Skin of body (tissue), 2 donors: Measurements from ENCODE around the gene DLEC1. TPM values are rescaled to one million over a fixed set of nuclear protein-coding genes. Genes with fewer than 3 reads are reported as not detected.
"Not testable (repeated sequence)": the region's sequence is repeated elsewhere in the genome, so short reads cannot be mapped to it uniquely, and the experiment has no call there.

Experiments
- DNase-seq: peaks from one replicate; lab custom pipeline; 2025; lab: John Stamatoyannopoulos, UW
- total RNA-seq: library from RNA; depleted of rRNA; stranded (reverse); fragments of >200 nt; gene quantifications from one replicate; pipeline ENCODE4 v1.2.3, GENCODE V29; 2014

DLEC1 gene
- total RNA-seq, 1 donor from 2014 or later, result 0.49 TPM

DNA sequence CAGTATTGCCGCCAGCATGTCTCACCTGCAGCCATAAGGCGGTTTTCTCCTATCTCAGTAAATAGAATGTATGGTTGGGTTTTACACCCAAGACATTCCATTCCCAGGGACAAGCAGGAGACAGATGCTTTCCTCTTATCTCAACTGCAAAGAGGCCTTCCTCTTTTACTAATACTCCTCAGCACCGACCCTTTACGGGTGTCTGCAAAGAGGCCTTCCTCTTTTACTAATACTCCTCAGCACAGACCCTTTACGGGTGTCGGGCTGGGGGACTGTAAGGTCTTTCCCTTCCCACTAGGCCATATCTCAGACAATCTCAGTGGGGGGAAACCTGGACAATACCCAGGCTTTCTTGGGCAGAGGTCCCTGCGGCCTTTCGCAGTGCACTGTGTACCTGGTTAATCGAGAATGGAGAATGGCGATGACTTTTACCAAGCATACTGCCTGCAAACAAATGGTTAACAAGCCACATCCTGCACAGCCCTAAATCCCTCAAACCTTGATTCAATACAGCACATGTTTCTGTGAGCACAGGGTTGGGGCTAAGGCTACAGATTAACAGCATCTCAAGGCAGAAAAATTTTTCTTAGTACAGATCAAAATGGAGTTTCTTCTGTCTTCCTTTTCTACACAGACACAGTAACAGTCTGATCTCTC, 96.7 kb downstream of the DLEC1 start:
- not testable (repeated sequence) for DNase-seq

DNA sequence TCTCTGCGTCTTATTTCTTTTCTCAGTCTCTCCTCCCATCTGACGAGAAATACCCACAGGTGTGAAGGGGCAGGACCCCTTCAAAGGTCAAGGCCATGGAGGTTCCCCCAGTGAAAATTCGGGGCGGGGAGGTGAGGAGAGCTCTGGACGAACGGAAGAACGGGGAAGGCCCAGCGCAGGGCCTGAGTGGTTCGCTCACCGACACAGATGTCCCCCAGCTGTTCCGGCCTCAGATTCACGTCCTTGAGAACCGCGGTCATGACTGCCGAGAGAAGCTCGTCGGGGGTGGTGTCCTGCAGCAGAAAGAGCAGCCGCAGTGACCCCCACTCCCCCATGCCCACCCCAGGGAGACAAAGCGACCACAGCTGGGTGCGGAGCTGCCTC, 97.4 kb downstream of the DLEC1 start:
- no peak for DNase-seq

DNA sequence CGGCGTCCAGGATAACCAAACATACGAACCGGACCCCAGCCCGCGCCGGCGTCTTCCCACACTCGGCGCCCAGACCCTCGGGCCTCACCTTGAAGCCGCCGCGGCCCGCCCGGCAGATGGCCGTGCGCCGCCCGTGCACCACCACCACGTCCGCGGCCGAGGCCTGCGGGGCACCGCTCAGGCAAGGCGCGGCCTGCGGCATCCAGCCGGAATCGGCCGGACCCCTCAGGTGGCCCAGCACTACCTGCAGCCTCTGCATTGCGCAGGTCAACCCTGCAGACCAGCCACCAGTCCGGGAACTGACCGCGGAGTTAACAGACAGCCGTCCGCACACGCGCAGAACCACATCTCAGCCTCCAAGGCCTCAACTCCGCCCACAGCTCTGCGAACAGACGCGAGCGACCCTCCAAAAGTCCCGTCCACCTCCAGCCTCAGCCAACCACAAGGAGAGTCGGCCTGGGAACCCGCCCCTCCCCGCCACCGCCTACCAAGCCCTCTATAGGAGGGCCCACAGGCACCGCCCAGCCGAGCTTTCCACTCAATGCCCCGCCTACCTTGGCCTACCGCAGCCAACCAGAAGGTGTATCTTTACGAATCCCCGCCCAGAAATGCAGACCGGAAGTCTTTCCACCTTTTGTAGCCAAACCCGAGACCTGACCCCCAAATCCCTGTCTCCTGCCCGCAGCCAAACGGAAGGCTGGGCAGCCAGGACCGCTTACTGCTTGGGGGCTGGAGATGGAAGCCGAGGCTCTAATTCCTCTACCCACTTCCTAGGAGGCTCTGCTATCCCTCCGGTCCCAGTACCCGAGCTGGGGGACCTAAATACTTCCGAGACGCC, 98.0 kb downstream of the DLEC1 start, which contains the start of gene ACAA1:
TSS of gene ACAA1 (minus strand) at position 351 of the 838 bp plus-strand sequence. CDS start at position 259, 92 bp downstream.
- peak; percentile 99 for DNase-seq

DNA sequence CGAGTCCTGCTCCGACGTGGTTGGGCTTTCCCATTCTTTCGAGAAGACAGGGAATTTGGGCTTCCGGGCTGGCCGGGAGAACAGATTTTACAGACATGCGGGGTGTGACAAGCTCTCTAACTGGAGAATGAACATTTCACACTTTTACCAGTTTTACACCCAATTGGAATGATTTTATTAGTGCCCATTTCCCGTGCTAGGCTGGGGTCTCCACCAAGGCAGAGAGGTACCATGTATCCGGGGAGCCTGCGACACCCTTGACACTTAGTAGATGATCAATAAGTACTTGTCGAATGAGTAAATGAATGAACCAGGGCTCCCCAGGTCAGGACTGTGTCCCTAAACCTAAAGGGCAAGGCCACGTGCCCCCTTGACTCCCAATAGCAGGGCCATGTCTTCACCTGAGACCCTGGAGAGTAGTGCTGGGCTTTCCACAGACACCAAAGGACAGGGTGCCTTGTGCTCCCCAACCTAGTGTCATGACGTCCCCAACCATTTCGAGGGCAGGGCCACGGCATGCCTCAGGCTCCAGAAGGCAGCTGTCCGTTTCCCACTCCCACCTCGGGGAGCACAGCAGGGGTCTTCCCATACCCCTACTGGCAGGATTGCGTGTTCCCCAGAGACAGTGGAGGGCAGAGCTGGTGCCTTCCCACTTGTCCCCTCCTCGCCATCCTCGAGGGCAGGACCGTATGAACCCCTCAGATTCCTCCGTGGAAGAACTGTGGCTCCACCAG, 98.8 kb downstream of the DLEC1 start:
- peak; percentile 92 for DNase-seq

DNA sequence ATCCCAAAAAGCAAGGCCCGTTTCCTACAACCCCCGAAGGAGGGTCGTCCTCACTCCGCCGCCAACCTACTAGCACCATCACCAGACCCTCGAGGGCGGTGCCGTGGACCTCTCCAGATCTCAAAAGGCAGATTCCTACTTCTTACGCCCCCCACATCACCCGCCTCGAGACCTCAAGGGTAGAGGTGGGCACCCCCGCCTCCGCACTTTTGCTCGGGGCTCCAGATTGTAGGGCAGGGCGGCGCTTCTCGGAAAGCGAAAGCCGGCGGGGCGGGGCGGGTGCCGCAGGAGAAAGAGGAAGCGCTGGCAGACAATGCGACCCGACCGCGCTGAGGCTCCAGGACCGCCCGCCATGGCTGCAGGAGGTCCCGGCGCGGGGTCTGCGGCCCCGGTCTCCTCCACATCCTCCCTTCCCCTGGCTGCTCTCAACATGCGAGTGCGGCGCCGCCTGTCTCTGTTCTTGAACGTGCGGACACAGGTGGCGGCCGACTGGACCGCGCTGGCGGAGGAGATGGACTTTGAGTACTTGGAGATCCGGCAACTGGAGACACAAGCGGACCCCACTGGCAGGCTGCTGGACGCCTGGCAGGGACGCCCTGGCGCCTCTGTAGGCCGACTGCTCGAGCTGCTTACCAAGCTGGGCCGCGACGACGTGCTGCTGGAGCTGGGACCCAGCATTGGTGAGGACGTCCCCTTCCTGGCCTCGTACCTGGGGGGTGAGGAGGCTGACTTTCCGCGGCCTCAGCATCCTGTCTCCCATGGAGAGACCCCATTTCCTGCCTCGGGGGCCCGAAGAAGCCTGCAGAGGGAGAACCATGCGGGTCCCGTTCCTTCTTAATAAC, 99.6 kb downstream of the DLEC1 start, which contains the start of gene MYD88:
TSS of gene MYD88 (plus strand) at position 313 of the 842 bp plus-strand sequence. CDS start at position 353, 40 bp downstream.
- DNase-seq, result peak; percentile 57

DNA sequence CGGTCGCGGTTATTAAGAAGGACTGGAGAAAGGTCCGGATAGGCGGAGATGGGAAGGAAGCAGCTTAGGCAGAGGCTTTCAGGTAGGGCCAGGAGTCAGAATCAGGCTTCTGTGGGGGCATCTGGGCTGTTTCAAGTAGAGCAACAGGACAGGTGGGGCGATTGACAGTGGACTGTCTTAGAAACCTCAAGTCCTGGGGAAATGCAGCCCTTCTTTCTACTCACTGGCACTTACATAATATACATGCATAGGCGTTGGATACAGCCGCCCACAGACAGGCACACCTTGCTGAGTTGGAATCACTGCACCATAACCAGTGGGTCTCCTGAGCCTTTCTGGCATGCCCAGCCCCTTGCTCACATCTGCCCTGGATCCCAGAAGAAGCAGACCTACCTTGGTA, 100.2 kb downstream of the DLEC1 start:
- no peak for DNase-seq

DNA sequence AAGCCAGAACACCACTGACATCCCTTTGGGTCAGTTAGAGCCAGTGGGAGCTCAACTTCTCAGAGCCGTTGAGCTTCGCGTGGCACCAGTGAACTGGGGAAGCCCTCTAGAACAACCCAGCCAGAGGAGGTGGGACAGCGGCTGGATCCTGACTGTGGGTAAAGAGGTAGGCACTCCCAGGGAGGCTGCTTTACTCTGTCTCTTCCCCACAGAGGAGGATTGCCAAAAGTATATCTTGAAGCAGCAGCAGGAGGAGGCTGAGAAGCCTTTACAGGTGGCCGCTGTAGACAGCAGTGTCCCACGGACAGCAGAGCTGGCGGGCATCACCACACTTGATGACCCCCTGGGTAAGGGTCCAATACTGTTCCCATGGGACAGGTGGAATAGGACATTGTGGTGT, 100.6 kb downstream of the DLEC1 start:
- DNase-seq, result no peak

DNA sequence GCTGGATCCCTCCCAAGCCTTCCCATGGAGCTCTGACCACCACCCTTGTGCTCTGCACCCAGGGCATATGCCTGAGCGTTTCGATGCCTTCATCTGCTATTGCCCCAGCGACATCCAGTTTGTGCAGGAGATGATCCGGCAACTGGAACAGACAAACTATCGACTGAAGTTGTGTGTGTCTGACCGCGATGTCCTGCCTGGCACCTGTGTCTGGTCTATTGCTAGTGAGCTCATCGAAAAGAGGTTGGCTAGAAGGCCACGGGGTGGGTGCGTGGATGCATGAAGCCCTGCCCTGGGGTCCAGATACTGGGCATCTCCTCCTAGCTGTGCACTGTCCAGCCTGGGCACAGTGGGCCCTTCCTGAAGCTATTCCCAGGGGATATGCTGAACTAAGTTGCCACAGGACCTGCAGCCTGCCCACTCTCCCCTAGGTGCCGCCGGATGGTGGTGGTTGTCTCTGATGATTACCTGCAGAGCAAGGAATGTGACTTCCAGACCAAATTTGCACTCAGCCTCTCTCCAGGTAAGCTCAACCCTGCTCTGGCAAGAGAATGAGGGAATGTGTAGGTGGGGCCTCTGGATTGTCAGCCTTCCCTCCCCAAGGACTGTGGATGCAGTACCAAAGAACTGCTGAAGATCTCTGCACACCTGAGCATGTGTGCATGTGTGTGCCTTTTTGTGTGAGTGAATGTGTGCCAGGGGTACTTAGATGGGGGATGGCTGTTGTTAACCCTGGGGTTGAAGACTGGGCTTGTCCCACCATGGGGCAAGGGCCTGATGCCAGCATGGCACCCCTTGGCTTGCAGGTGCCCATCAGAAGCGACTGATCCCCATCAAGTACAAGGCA, 101.5 kb downstream of the DLEC1 start:
- DNase-seq, result no peak

DNA sequence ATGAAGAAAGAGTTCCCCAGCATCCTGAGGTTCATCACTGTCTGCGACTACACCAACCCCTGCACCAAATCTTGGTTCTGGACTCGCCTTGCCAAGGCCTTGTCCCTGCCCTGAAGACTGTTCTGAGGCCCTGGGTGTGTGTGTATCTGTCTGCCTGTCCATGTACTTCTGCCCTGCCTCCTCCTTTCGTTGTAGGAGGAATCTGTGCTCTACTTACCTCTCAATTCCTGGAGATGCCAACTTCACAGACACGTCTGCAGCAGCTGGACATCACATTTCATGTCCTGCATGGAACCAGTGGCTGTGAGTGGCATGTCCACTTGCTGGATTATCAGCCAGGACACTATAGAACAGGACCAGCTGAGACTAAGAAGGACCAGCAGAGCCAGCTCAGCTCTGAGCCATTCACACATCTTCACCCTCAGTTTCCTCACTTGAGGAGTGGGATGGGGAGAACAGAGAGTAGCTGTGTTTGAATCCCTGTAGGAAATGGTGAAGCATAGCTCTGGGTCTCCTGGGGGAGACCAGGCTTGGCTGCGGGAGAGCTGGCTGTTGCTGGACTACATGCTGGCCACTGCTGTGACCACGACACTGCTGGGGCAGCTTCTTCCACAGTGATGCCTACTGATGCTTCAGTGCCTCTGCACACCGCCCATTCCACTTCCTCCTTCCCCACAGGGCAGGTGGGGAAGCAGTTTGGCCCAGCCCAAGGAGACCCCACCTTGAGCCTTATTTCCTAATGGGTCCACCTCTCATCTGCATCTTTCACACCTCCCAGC, 102.4 kb downstream of the DLEC1 start:
- DNase-seq, result no peak

DNA sequence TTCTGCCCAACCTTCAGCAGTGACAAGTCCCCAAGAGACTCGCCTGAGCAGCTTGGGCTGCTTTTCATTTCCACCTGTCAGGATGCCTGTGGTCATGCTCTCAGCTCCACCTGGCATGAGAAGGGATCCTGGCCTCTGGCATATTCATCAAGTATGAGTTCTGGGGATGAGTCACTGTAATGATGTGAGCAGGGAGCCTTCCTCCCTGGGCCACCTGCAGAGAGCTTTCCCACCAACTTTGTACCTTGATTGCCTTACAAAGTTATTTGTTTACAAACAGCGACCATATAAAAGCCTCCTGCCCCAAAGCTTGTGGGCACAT, 102.9 kb downstream of the DLEC1 start:
- DNase-seq, result no peak

DNA sequence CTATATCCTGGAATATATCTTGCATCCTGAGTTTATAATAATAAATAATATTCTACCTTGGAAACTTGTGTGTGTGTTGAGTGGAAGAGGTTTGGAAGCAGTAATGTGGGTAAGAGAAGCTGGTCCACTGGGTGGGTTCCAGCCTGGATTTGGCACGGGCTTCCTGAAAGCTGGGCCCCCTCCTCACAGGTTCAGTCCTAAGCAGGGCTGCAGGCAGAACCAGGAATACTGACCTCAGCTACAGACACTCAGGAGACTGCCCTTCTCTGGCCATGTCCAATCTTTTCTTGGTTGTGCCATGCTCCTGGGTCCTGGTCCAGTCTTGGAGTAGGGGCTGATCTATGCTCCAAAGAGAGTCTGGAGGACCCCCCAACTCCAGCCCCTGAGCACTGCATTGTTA, 104.0 kb downstream of the DLEC1 start:
- DNase-seq, result no peak

DNA sequence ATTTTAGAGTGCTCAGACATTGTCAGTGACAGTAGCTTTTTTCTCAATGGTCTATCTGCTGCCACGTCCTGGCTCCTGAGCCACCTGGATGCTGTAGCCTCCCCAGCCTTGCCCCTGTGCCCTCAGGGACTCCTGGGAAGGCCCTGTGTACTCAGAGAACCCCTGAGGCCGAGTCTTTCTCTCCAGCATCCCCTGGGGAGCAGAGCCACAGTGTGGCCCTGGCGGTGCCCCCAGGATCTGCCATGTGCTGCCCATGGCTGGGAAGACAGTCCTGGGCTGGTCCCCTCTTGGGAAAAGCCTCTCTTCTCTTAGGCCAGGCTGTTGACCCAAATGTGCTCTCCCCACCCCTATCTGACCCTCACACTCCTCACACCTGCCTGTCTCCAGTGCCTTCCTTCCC, 104.5 kb downstream of the DLEC1 start:
- no peak for DNase-seq

DNA sequence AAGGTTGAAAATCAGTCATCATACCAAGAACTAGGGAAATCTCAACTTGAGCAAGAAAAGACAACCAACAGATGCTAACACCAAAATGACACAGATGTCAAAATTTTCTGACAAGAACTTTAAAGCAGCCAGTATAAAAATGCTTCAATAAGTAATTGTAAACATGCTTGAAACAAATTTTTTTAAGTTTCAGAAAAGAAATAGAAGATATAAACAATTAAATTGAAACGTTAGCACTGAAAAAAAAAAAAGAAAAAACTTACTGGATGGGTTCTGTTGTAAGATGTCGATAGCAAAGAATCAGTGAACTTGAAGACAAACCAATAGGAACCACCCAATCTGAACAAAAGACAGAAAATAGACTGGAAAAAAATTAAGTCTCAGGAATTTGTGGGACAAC, 107.5 kb downstream of the DLEC1 start:
- DNase-seq, result no peak

DNA sequence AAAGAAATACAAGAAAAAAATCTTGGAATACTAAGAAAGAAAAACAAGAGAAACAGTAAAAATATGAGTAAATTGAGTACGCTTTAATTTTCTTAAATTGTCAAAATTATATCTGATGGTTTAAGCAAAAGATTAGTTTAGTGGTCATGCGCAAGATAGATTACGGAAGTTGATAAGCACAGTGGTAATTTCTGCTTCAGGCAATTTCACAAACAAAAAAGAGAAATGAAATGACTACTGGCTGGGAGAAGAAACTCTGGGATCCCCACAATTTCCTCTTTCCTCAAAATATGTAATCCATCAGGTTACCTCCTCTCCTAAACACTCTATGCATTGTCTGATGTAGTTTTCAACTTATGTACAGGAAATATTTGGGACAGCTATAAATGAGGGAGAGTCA, 108.4 kb downstream of the DLEC1 start:
- DNase-seq, result no peak

DNA sequence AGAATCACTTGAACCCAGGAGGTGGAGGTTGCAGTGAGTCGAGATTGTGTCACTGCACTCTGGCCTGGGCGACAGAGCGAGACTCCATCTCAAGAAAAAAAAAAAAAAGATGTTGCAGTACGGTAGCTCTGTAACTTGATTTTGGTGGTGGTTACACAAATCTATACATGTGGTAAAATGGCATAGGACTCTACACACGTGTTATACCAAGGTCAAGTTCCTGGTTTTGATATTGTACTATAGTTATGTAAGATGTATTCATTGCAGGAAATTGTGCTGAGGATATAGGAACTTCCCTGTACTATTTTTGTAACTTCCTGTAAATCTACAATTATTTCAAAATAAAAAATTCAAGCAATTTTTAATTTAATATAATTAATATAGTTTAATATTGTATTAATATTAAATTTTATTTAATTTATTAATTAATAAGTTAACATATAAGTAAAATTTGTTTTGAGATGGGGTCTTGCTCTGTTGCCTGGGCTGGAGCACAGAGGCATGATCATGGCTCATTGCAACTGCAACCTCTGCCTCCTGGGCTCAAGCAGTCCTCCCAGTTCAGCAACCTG, 109.4 kb downstream of the DLEC1 start:
- DNase-seq, result no peak

DNA sequence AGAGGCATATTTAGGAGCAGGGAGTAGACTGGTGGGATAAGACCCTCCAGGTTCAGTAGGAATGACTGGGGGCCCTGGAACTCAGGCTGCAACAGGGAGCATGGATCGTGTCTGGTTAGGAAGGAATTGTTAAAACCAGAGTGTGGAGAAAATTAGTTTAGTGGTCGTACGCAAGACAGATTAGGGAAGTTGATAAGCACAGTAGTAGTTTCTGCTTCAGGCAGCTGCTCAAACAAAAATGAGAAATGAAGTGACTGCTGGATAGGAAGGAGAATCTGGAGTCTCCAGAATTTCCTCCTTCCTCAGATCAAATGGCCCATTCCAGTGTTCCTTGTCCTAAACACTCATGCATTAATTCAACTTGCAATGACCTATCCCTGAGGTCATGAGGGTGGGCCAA, 110.7 kb downstream of the DLEC1 start:
- DNase-seq, result no peak

DNA sequence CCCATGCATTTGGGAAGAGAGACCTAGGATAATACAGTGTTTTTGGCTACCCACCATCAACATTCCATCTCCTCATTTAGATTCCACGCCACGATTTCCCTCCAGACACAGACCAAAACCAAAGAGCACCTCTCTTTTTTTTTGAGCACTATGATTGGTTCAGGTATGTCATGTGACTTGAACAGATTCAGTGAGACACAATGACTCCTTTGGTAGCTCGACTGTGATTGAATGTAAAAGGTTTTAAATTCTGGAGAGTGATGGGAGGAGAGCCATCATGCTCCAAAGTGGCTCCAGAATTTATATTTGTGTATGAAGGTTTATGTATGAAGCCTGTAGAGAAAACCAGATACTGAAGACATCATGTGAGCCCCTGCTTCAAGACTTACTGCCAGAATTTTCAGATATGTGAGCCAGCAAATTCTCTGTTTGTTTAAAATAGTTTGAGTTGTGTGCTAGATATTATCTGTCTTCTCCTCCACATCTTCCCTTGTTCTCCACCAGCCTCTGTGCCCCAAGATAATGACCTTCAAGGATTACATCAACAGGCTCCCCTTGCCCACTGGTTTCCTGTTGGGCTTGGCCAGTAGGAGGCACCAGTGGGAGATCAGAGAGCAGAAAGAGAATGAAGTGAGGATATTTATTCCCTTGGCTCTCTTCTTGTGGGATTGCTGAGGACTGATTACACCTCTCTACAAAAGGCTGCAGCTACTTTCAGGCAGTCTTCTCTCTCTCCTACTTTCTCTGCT, 111.9 kb downstream of the DLEC1 start:
- no peak for DNase-seq

DNA sequence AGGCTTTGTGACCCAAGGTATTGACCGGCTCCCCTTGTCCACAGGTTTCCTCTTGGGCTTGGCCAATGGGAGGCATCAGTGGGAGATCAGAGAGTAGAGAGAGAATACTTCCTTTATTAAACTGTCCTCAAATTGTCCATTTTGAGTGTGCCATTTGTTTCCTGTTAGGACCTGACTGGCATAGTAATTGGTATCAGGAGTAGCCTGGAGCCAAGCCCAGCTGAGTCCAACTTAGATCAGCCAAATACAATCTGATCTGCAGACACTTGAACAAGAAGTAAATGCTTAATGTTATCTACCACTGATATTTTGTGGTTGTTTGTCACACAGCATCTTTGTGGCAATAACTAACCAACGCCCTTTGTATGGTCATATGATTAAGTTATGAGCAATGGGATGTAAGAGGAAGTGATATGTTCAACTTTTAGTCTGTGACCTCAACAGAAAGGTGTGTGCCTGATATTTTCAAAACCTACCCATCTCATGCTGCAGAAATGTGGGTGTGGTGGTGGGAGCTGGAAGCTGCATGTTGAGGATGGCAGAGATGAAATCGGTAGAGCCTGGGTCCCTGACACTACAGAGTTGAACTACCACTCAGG, 112.8 kb downstream of the DLEC1 start:
- no peak for DNase-seq
